ENCODE measurements around the gene THUMPD2. TPM values are rescaled to one million over a fixed set of nuclear protein-coding genes. Genes with fewer than 3 reads are reported as not detected.

Gene THUMPD2
- polyA plus RNA-seq, 4 donors = 6.5 to 23.8 (median 9.8) TPM

DNA sequence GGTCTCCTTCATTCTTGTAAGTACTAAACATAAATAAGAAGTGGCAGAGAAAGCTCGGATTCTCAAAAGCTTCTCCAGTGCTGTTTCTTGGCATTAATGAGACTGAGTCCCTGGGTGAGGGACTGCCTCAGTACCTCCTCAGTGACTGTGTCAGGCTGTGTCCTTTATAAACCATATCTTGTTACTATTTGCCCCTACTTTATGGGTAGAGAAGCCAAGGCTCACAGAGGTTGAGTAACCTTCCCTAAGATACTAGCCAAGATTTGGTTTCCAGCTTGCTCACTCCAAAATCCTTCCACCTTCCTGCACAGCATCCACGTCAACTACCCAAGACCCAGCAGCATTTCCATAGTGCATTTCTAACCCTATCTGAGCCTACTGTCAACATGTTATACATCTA lies 55.6 kb downstream of the THUMPD2 start:
- Histone ChIP-seq H3K36me3 (ENCODE audit: control insufficient read depth in 3 of 3, insufficient read depth in 2 of 3, low read depth in 1 of 3, low read length in 3 of 3) (no peaks in the 10 kb centered on the region), H3K27ac (ENCODE audit: low read depth in 1 of 3, low read length in 2 of 3) (no peak overlapping the region), H3K4me1 (ENCODE audit: control insufficient read depth in 3 of 3, insufficient read depth in 2 of 3, low read depth in 1 of 3, low read length in 2 of 3) (no peaks in the 10 kb centered on the region), H3K4me3 (ENCODE audit: low read depth in 1 of 3, low read length in 3 of 3) (no peak overlapping the region), H3K9me3 (ENCODE audit: control insufficient read depth in 2 of 2, insufficient read depth in 1 of 2, low read depth in 1 of 2, low read length in 1 of 2) (no peaks in the 10 kb centered on the region), H3K27me3 (ENCODE audit: control insufficient read depth in 3 of 3, insufficient read depth in 3 of 3, low read length in 3 of 3) (peaks cover 0 to 2% (median 0%) of the 10 kb centered on the region in 3 donors)
- FAIRE-seq (no peak), DNase-seq (no peak)
- 73 to 95% (median 91%) methylated on average over 2 of the region's 2 CpGs for WGBS, 3 donors

DNA sequence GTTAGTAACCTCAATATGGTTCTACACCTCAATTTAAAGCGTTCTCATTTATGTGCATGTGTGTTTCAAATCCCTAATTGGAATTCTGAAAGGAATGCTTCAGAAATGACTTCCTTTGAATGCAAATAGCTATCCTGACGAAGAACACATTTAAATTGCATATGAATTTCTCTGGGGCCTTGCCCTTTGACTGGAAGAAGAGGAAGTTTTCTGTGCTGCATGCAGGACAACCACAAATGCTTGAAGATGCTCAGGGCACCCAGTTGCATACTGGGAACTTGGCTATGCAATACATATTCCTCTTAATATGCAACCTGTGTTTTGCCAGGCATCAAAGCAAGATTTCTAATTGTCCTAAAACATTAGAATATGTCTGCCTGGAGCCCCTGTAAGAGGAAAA lies 58.1 kb downstream of the THUMPD2 start:
- Histone ChIP-seq H3K27ac (ENCODE audit: low read depth in 1 of 3, low read length in 2 of 3) (no peak overlapping the region), H3K4me3 (ENCODE audit: low read depth in 1 of 3, low read length in 3 of 3) (no peak overlapping the region), H3K9me3 (ENCODE audit: control insufficient read depth in 2 of 2, insufficient read depth in 1 of 2, low read depth in 1 of 2, low read length in 1 of 2) (no peaks in the 10 kb centered on the region), H3K36me3 (ENCODE audit: control insufficient read depth in 3 of 3, insufficient read depth in 2 of 3, low read depth in 1 of 3, low read length in 3 of 3) (no peaks in the 10 kb centered on the region), H3K4me1 (ENCODE audit: control insufficient read depth in 3 of 3, insufficient read depth in 2 of 3, low read depth in 1 of 3, low read length in 2 of 3) (no peaks in the 10 kb centered on the region), H3K27me3 (ENCODE audit: control insufficient read depth in 3 of 3, insufficient read depth in 3 of 3, low read length in 3 of 3) (peaks cover 0 to 2% (median 0%) of the 10 kb centered on the region in 3 donors)
- FAIRE-seq (no peak), DNase-seq (no peak)
- WGBS, 3 donors = 85 to 90% (median 86%) methylated on average over 2 of the region's 2 CpGs

DNA sequence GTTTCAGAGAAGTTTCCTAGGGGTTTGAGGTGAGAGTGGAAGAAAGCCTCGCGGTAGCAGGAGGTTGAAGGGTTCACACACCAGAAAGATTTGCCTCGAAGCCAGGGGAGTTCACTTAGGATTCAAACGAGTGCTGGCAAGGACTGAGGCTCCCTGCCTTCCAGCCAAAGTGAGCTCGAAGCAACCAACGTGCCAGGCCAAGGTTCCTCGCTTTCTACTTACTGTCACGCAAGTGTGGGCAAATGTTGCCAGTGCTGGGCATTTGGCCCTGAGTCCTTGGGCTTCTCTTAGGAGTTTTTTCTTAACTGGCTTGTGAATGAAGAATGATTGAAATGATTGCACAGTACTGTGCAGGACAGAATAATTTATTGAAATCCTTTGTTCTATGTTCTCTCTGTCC lies 59.7 kb downstream of the THUMPD2 start:
- H3K27ac ChIP-seq (ENCODE audit: low read depth in 1 of 3, low read length in 2 of 3) = no peak overlapping the region
- WGBS, 3 donors = 87 to 91% (median 90%) methylated on average over 8 of the region's 8 CpGs
- H3K9me3 ChIP-seq (ENCODE audit: control insufficient read depth in 2 of 2, insufficient read depth in 1 of 2, low read depth in 1 of 2, low read length in 1 of 2) = no peaks in the 10 kb centered on the region
- DNase-seq (no peak), FAIRE-seq (no peak)
- no peaks in the 10 kb centered on the region for H3K4me1 ChIP-seq (ENCODE audit: control insufficient read depth in 3 of 3, insufficient read depth in 2 of 3, low read depth in 1 of 3, low read length in 2 of 3)
- no peaks in the 10 kb centered on the region for H3K36me3 ChIP-seq (ENCODE audit: control insufficient read depth in 3 of 3, insufficient read depth in 2 of 3, low read depth in 1 of 3, low read length in 3 of 3)
- H3K4me3 ChIP-seq (ENCODE audit: low read depth in 1 of 3, low read length in 3 of 3) = no peak overlapping the region
- H3K27me3 ChIP-seq (ENCODE audit: control insufficient read depth in 3 of 3, insufficient read depth in 3 of 3, low read length in 3 of 3) = peaks cover 0 to 2% (median 0%) of the 10 kb centered on the region in 3 donors

DNA sequence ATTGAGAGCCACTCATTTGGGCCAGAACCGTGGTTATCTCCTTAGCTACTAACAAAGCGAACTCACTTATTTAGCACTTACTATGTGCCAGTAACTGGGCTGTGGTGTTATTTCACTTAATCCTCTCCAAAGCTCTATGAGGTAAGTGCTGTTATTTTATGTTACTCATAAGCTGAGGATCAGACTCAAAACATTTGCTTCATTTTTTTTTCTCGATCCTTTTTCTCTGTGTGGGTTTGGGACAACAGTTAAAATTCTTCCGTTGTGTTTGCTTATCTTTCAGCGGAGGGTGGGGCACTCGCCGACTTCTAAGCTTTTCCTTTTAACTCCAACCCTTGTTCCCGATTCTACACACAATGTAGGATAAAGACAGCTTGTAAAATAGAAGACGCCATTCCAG lies 60.6 kb downstream of the THUMPD2 start:
- Histone ChIP-seq H3K4me3 (ENCODE audit: low read depth in 1 of 3, low read length in 3 of 3) (no peak overlapping the region), H3K36me3 (ENCODE audit: control insufficient read depth in 3 of 3, insufficient read depth in 2 of 3, low read depth in 1 of 3, low read length in 3 of 3) (no peaks in the 10 kb centered on the region), H3K27ac (ENCODE audit: low read depth in 1 of 3, low read length in 2 of 3) (no peak overlapping the region), H3K4me1 (ENCODE audit: control insufficient read depth in 3 of 3, insufficient read depth in 2 of 3, low read depth in 1 of 3, low read length in 2 of 3) (no peaks in the 10 kb centered on the region), H3K27me3 (ENCODE audit: control insufficient read depth in 3 of 3, insufficient read depth in 3 of 3, low read length in 3 of 3) (peaks cover 0 to 2% (median 0%) of the 10 kb centered on the region in 3 donors), H3K9me3 (ENCODE audit: control insufficient read depth in 2 of 2, insufficient read depth in 1 of 2, low read depth in 1 of 2, low read length in 1 of 2) (no peaks in the 10 kb centered on the region)
- no peak for FAIRE-seq
- DNase-seq = no peak
- WGBS, 3 donors = 36 to 64% (median 55%) methylated on average over 9 of the region's 9 CpGs

DNA sequence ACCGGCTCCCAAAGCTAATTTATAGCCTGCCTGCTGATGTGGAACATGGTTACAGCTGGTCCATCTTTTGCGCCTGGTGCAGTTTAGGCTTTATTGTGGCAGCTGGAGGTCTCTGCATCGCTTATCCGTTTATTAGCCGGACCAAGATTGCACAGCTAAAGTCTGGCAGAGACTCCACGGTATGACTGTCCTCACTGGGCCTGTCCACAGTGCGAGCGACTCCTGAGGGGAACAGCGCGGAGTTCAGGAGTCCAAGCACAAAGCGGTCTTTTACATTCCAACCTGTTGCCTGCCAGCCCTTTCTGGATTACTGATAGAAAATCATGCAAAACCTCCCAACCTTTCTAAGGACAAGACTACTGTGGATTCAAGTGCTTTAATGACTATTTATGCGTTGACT lies 62.0 kb downstream of the THUMPD2 start:
- DNase-seq (no peak), FAIRE-seq (no peak)
- Histone ChIP-seq H3K27me3 (ENCODE audit: control insufficient read depth in 3 of 3, insufficient read depth in 3 of 3, low read length in 3 of 3) (peaks cover 0 to 2% (median 0%) of the 10 kb centered on the region in 3 donors), H3K27ac (ENCODE audit: low read depth in 1 of 3, low read length in 2 of 3) (no peak overlapping the region), H3K36me3 (ENCODE audit: control insufficient read depth in 3 of 3, insufficient read depth in 2 of 3, low read depth in 1 of 3, low read length in 3 of 3) (no peaks in the 10 kb centered on the region), H3K4me1 (ENCODE audit: control insufficient read depth in 3 of 3, insufficient read depth in 2 of 3, low read depth in 1 of 3, low read length in 2 of 3) (no peaks in the 10 kb centered on the region), H3K4me3 (ENCODE audit: low read depth in 1 of 3, low read length in 3 of 3) (no peak overlapping the region), H3K9me3 (ENCODE audit: control insufficient read depth in 2 of 2, insufficient read depth in 1 of 2, low read depth in 1 of 2, low read length in 1 of 2) (no peaks in the 10 kb centered on the region)
- WGBS, 3 donors = 88 to 95% (median 93%) methylated on average over 12 of the region's 12 CpGs

DNA sequence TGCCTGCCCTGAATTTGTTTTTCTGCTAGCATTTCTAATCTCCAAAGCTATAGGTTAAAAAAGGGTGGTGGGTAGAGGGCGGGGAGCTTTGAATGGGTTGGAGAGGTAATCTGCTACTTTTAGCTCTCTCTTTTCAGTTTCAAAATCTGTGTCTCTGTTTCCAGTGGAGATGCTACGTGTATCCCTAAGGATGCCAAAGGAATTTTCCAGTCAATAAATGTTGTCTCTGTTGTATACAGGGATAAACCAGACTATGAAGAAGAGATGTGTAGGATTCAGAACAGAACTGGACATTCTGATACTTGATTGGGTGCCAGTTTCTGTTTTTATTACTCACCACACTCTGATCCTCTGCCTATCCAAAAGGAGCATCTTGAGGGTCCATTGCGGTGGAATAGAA lies 63.2 kb downstream of the THUMPD2 start:
- no peaks in the 10 kb centered on the region for H3K36me3 ChIP-seq (ENCODE audit: control insufficient read depth in 3 of 3, insufficient read depth in 2 of 3, low read depth in 1 of 3, low read length in 3 of 3)
- H3K27ac ChIP-seq (ENCODE audit: low read depth in 1 of 3, low read length in 2 of 3) = no peak overlapping the region
- H3K4me1 ChIP-seq (ENCODE audit: control insufficient read depth in 3 of 3, insufficient read depth in 2 of 3, low read depth in 1 of 3, low read length in 2 of 3) = no peaks in the 10 kb centered on the region
- WGBS, 3 donors = 87 to 90% (median 89%) methylated on average over 3 of the region's 3 CpGs
- H3K4me3 ChIP-seq (ENCODE audit: low read depth in 1 of 3, low read length in 3 of 3) = no peak overlapping the region
- DNase-seq (no peak), FAIRE-seq (no peak)
- no peaks in the 10 kb centered on the region for H3K9me3 ChIP-seq (ENCODE audit: control insufficient read depth in 2 of 2, insufficient read depth in 1 of 2, low read depth in 1 of 2, low read length in 1 of 2)
- H3K27me3 ChIP-seq (ENCODE audit: control insufficient read depth in 3 of 3, insufficient read depth in 3 of 3, low read length in 3 of 3) = peaks cover 0 to 2% (median 0%) of the 10 kb centered on the region in 3 donors

DNA sequence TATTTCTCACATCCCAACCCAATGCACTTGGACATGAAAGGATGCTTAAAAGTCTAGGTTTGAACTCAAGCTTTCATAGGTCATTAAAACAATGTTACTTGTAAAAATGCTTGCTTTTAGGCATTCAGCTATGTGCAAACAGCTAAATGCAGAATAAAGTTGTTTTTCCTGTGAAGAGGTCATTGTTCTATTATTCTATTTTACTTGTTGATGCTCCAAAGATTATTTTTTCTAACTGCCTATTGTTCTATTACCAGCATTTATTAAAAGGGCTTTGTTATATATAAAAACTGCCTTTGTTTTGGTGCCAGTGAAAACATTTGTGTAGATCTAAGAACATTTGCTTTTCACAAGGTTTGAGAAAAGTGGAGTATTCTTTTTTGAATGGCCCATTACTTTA lies 64.0 kb downstream of the THUMPD2 start:
- no peak overlapping the region for H3K4me3 ChIP-seq (ENCODE audit: low read depth in 1 of 3, low read length in 3 of 3)
- H3K36me3 ChIP-seq (ENCODE audit: control insufficient read depth in 3 of 3, insufficient read depth in 2 of 3, low read depth in 1 of 3, low read length in 3 of 3) = no peaks in the 10 kb centered on the region
- no peaks in the 10 kb centered on the region for H3K9me3 ChIP-seq (ENCODE audit: control insufficient read depth in 2 of 2, insufficient read depth in 1 of 2, low read depth in 1 of 2, low read length in 1 of 2)
- H3K4me1 ChIP-seq (ENCODE audit: control insufficient read depth in 3 of 3, insufficient read depth in 2 of 3, low read depth in 1 of 3, low read length in 2 of 3) = no peaks in the 10 kb centered on the region
- DNase-seq (no peak), FAIRE-seq (no peak)
- peaks cover 0 to 2% (median 0%) of the 10 kb centered on the region in 3 donors for H3K27me3 ChIP-seq (ENCODE audit: control insufficient read depth in 3 of 3, insufficient read depth in 3 of 3, low read length in 3 of 3)
- H3K27ac ChIP-seq (ENCODE audit: low read depth in 1 of 3, low read length in 2 of 3) = no peak overlapping the region

DNA sequence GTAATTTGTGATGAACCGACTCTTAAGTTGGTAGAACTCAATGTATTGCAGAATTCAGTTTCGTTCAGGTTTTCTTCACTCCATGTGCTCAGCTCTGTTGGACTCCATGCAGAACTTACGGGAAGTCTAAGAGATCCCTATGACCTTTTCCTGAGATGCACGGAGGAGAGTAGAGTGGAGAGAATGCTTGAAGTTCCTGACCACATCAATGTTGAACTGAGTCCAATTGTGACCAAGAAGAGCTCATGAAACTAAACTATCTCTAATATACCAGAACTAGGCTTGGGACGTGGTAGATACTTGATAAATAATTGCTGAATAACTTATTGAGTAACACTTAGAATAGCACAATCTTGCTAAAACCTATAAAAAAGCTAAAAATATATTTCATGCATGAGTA lies 66.1 kb downstream of the THUMPD2 start:
- no peaks in the 10 kb centered on the region for H3K36me3 ChIP-seq (ENCODE audit: control insufficient read depth in 3 of 3, insufficient read depth in 2 of 3, low read depth in 1 of 3, low read length in 3 of 3)
- no peak overlapping the region for H3K27ac ChIP-seq (ENCODE audit: low read depth in 1 of 3, low read length in 2 of 3)
- DNase-seq (no peak), FAIRE-seq (no peak)
- H3K9me3 ChIP-seq (ENCODE audit: control insufficient read depth in 2 of 2, insufficient read depth in 1 of 2, low read depth in 1 of 2, low read length in 1 of 2) = no peaks in the 10 kb centered on the region
- 83 to 91% (median 86%) methylated on average over 5 of the region's 5 CpGs for WGBS, 3 donors
- H3K27me3 ChIP-seq (ENCODE audit: control insufficient read depth in 3 of 3, insufficient read depth in 3 of 3, low read length in 3 of 3) = no peaks in the 10 kb centered on the region
- H3K4me1 ChIP-seq (ENCODE audit: control insufficient read depth in 3 of 3, insufficient read depth in 2 of 3, low read depth in 1 of 3, low read length in 2 of 3) = no peaks in the 10 kb centered on the region
- no peak overlapping the region for H3K4me3 ChIP-seq (ENCODE audit: low read depth in 1 of 3, low read length in 3 of 3)

DNA sequence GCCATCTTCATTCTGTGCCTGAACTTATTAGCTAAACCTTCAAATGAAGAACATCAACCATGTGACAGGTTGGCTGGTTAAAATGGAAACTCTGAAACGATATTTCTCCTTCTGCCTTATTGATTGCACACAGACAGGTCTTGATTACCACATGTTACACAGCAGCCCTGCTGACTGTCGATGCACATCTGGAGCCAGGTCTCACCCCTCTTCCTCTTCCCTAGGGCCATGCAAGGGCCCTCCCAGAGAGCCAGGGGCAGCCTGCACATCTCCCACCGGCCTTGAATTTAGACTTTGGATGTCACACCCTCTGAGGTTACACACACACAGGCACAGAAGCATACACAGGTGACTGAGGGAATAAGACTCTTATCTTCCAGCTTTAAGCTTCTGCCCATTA lies 68.3 kb downstream of the THUMPD2 start:
- Histone ChIP-seq H3K4me3 (ENCODE audit: low read depth in 1 of 3, low read length in 3 of 3) (no peak overlapping the region), H3K9me3 (ENCODE audit: control insufficient read depth in 2 of 2, insufficient read depth in 1 of 2, low read depth in 1 of 2, low read length in 1 of 2) (no peaks in the 10 kb centered on the region), H3K36me3 (ENCODE audit: control insufficient read depth in 3 of 3, insufficient read depth in 2 of 3, low read depth in 1 of 3, low read length in 3 of 3) (no peaks in the 10 kb centered on the region), H3K4me1 (ENCODE audit: control insufficient read depth in 3 of 3, insufficient read depth in 2 of 3, low read depth in 1 of 3, low read length in 2 of 3) (no peaks in the 10 kb centered on the region), H3K27ac (ENCODE audit: low read depth in 1 of 3, low read length in 2 of 3) (no peak overlapping the region), H3K27me3 (ENCODE audit: control insufficient read depth in 3 of 3, insufficient read depth in 3 of 3, low read length in 3 of 3) (no peaks in the 10 kb centered on the region)
- no peak for DNase-seq
- FAIRE-seq = no peak
- 50 to 58% (median 53%) methylated on average over 3 of the region's 3 CpGs for WGBS, 3 donors

Measured in small intestine (tissue), 7 donors.